ENCODE measurements around the gene COL6A3.

COL6A3 gene

GRCh38 chr2:237438080-237438940 is 24.3 kb upstream of the COL6A3 start:
- DNase-seq, result no peak

DNA sequence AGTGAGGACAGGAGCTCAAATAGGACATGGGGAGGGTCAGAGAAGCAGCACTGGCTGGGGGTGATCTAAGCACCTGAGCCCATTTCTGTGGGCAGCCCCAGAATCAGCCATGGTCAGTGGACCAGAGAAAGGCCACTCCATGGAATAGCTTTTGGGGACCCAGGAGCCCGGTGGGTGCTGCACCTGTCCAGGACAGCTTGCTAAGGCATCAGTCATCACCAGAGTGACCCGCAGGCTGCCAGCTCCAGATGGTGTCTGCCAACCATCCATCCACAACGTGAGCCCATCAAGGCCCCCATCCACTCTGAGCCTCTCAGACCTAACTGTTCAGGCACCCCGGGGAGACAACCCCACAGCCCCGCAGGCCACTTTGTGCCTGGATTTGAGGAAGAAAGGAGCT is 23.6 kb upstream of the COL6A3 start:
- DNase-seq, result no peak

- no peak for DNase-seq
Observed at GRCh38 chr2:237435844-237436587, 22.1 kb upstream of the COL6A3 start.

- peak; percentile 70 to 72 for DNase-seq
Observed at GRCh38 chr2:237434866-237435311, 20.9 kb upstream of the COL6A3 start.

DNA sequence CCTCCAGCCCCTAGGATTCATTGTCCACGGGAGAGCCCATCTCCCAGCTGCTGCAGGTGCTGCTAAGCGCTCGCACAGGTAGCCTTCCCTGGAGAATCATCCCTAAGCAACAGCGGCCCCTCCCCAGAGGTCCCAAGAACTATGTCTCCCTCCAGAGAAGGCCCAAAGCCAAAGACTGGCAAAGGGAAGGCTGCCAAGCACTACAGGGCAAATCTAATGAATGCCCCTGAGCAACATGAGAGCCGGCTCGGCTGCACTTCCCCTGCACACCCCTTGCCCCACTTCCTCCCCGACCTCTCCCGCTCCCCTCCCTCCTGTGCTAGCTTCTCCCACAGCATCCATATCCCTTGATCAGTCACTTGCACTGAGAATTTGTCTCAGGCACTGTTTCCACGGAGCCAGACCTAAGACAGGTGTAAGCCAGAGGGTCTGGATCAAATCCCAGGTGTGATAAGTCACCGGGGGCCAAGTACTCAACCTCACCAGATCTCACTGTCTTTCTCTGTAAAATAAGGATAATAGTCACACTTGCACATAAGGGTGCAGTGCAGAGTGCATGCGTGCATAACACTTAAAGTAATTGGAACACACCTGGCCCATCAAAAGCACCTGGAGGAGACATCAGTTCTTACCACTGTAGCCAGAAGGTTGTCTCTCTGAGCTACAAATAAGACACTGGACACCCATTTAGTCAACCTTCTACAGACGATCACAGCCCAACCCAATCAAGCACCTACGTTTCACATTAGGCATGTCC is 20.1 kb upstream of the COL6A3 start:
- no peak for DNase-seq

DNA sequence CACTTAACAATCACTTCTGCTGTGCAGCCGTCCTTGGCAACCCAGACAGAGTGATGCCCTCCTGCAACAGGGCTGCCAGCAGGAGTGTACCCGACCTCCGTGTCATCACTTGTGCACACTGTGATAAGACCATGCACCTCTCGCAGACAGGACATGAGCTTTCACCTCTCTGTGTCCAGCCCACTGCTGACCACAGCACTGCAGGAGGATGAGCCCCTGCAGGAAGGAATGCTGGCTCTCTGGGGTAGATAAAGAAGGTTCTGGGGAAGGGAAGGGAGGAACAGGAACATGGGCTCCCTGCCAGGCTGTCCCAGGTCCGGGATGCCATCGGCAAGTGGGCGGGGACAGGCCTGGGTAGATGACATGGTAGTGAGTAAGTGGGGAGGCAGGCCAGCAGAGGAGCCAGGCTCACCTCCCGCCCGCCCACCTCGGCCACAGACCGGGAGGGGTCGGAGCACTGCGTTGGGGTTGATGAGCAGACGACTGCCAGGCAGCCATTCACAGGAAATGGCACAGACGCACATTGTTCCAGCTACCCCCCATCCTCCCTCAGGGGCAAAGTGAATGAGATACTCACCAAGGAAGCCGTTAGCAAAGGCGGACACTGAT is 18.6 kb upstream of the COL6A3 start:
- peak; percentile 76 to 82 for DNase-seq

GRCh38 chr2:237431837-237432236 is 17.9 kb upstream of the COL6A3 start:
- DNase-seq, result no peak

DNA sequence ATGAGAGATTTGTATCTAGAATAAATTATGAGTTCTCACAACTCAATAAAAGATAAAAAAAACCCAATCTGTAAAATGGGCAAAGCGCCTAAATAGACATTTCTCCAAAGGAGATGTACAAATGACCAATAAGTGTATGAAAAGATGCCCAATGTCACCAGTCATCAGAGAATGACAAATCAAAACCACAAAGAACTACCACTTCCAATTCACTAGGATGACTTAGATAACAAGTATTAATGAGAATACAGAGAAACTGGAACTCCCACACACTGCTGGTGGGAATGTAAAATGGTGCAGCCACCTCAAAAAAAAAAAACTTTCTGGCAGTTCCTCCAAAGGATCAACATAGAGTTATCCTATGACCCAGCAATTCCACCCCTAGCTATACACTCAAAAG is 17.4 kb upstream of the COL6A3 start:
- DNase-seq, result no peak

DNA sequence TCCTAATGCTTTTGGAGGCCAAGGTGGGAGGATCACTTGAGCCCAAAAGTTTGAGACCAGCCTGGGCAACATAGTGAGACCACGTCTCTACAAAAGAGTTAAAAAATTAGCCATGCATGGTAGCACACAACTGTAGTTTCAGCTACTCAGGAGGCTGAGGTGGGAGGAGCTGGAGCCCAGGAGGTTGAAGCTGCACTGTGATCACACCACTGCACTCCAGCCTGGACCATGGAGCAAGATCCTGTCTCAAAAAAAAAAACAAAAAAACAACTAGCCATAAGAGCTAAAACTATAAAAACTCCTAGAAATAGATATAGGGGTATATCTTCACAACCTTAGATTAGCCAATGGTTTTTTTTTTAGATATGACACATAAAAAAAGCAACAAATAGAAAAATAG is 16.9 kb upstream of the COL6A3 start:
- no peak for DNase-seq

- DNase-seq, result no peak
Observed at GRCh38 chr2:237429753-237430152, 15.8 kb upstream of the COL6A3 start.

- peak; percentile 70 to 71 for DNase-seq
Observed at GRCh38 chr2:237427769-237428506, 14.0 kb upstream of the COL6A3 start.

- DNase-seq, result no peak
Observed at GRCh38 chr2:237426517-237426916, 12.6 kb upstream of the COL6A3 start.

- DNase-seq, result no peak
Observed at GRCh38 chr2:237425320-237425719, 11.4 kb upstream of the COL6A3 start.

GRCh38 chr2:237424544-237424943 is 10.6 kb upstream of the COL6A3 start:
- no peak for DNase-seq

DNA sequence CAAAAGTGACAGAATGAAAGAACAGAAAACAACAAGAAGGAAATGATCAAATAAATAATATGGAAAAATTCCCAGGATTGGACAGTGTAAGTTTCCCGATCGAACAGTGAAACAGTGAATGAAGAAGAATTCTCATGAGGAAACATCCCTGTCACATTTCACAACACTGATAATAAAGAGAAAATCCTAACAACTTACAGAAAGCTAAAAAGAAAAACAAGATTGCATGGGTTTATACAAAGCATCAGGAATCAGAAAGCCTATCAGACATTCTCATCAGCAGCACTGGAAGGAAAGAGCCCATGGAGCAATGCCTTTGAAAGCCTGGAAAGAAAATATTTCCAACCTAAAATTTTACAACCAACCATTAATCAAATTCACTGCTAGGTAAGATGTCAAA is 9.9 kb upstream of the COL6A3 start:
- no peak for DNase-seq

DNA sequence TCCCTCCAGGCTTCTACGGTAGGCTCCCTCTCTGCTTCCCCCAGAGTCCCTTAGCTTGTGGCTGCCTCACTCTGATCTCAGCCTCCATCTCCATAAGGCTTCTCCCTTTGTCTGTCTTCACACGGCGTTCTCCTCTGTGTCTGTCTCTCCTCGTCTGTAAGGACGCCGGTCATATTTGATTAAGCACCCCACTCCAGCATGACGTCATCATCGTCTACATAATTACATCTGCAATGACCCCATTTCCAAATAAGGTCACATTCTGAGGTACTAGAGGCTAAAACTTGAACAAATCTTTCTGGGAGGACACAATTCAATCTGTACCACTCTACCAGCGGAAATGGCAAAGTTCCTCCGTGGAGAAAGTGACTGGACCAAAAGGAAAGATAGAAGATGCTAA is 8.3 kb upstream of the COL6A3 start:
- DNase-seq, result no peak

- DNase-seq, result peak; percentile 82 to 86
Observed at GRCh38 chr2:237421542-237422116, 7.7 kb upstream of the COL6A3 start.

DNA sequence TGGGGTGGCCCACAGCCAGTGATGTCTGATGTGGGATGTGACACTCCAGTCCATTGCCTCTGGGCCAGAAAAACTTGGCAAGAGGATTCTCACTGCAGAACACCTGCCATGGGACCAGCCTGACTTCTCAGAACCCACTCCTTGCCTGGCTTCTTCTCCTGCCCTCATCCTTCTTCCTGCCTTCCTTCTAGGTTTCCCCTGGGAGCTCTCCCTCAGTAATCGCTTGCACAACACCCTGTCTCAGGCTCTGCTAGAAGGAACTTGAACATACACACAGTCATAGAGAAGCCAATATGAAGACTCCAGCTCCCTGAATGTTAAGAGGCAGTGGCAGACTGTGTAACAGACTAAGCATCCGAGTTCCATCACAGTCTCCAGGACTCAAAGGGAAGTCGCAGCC is 4.3 kb upstream of the COL6A3 start:
- DNase-seq, result no peak

DNA sequence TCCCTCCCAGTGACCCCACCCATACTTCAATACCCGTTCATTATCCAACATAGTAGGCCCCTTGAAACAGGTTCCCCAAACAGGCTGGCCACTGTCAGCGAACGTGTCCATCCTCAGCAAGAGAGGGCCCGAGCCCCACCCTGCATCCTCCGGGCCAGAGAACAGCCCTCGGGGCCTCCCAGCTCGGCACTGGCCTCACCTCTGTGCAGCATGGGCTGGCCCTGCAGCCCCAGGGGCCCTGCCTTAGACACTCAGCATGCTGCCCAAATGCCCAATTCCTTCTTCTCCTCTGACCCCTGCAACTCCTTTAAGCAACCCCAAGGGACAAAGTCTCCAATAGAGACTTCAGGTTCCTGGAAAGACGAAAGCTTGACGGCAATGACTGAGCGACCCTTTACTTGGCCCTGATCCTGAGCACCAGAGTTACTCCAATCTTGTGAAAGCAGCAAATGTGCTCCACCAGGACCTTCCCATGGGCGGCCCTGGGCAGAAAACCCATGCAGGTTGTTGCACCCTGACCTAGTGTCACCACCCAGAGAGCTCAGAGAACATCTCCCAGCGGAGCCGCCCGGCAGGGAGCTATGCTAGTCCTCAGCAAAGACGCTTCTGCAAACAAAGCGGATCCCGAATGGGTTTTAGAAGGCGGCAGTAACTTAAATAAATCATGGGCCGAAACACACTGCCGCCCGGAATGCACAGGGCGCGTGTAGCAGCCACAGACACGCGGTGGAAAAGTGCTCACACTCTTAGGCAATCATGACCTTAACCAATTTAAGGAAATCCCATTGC is 782 bp downstream of the COL6A3 start:
- no peak for DNase-seq

- DNase-seq, result no peak
Observed at GRCh38 chr2:237412646-237412987, 1.3 kb downstream of the COL6A3 start.
